Stimulated activated memory B cell treated with anti-CD40 and anti-IgM and Interleukin-4, amounts not matched to agents 10 μg/mL and 1 μg/mL and 100 μg/mL, for 72 hours (primary cell): ENCODE measurements around the gene SP3.

Experiments used
- ATAC-seq: fragments of 150-1000 bp; cut with Tn5 transposase; 2 replicates; pipeline ENCODE4 v1.10.0; 2021
- H3K27ac Mint-ChIP-seq: one replicate; pipeline ENCODE4 v1.8.0; 2022; ENCODE audit warnings: mild to moderate bottlenecking, mixed read lengths
- H3K27me3 Mint-ChIP-seq: one replicate; pipeline ENCODE4 v1.8.0; 2022; ENCODE audit warnings: mixed read lengths
- H3K36me3 Mint-ChIP-seq: one replicate; pipeline ENCODE4 v1.8.0; 2022; ENCODE audit warnings: mixed read lengths
- H3K4me1 Mint-ChIP-seq: one replicate; pipeline ENCODE4 v1.8.0; 2022; ENCODE audit warnings: mixed read lengths
- H3K4me3 Mint-ChIP-seq: one replicate; pipeline ENCODE4 v1.8.0; 2022; ENCODE audit warnings: mild to moderate bottlenecking, moderate library complexity, mixed read lengths
- H3K9me3 Mint-ChIP-seq: one replicate; pipeline ENCODE4 v1.8.0; 2022; ENCODE audit warnings: mixed read lengths

SP3 gene

DNA sequence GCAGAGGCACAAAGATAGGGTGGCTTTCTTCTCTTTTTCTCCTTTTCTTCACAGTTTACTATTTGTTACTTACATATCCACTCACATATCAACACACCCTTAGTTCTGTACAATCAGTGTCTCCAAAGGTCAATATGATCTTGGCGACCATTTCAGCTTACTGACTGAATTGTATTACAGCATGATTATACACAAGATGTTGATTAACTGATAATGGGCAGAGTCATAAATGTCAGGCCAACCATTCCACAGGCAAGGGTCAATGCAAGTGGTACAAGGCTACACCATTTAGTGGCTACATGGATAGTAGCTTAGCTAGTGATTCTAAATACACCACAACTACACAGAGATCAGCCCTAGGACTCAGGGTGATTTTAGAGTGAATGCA, 20.4 kb upstream of the SP3 start:
- Mint-ChIP-seq H3K27ac (no peak overlapping the region), H3K27me3 (no peaks in the 10 kb centered on the region), H3K4me3 (no peak overlapping the region), H3K4me1 (peaks cover 12% of the 10 kb centered on the region), H3K9me3 (no peaks in the 10 kb centered on the region), H3K36me3 (no peaks in the 10 kb centered on the region)
- ATAC-seq = no peak

DNA sequence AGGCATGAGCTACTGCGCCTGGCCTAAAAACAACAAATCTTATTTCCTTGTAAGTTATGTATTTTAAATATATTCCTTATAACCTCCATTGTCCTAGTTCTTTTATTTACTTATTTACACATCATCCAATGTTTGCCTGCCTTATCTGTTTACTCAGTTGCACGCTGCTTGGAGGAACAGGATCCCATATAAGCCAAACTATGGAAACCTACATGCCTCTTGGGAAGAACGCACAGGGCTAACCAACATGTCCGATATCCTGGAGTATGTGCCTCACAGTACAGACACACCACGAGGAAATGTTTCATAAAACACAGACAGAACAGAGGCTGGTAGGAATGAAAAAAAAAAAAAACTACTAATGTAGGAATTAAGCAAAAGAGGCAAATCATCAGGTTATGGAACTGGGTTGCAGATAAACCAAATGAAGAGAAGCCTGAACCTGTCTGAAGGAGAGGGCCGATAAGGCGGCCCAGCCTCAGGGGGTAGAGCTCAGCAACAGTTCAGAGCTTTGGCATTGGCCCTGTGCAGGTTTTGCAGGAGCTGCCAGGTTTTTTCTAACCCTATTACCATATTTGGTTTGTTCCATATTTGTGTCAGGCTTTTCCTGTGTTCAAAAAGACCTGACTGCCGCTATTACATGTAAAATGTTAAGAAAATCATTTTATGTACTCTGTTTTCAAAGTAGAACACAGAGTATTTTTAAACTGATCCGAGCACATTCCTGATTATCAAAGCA, 19.9 kb upstream of the SP3 start:
- no peaks in the 10 kb centered on the region for H3K36me3 Mint-ChIP-seq
- no peaks in the 10 kb centered on the region for H3K9me3 Mint-ChIP-seq
- peaks cover 6% of the 10 kb centered on the region for H3K4me1 Mint-ChIP-seq
- no peak for ATAC-seq
- H3K4me3 Mint-ChIP-seq = no peak overlapping the region
- H3K27ac Mint-ChIP-seq = no peak overlapping the region
- H3K27me3 Mint-ChIP-seq = no peaks in the 10 kb centered on the region

DNA sequence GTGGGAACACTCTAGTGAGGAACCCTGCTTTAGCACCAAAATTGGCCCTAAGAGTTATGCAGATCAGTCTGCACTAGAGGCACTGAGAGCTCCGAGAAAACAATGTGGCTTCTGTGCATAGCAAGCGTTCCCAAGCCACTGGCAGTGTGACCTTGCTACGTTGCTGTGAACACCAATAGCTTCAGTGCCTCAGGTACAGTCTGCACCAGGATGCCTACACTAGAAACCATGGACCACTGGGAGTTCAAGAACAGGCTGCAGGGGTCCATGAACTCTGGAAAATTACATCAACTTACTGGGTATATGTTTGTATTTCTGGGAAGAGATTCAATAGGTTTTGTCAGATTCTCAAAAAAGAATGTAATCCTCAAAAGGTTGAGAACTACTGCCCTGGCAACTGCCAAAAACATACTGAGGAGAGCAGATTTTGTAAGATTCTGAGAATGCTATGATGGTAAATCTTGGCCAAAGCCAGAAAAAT, 18.3 kb upstream of the SP3 start:
- ATAC-seq = no peak
- H3K4me3 Mint-ChIP-seq = no peak overlapping the region
- H3K9me3 Mint-ChIP-seq = no peaks in the 10 kb centered on the region
- no peaks in the 10 kb centered on the region for H3K27me3 Mint-ChIP-seq
- H3K36me3 Mint-ChIP-seq = no peaks in the 10 kb centered on the region
- H3K4me1 Mint-ChIP-seq = no peaks in the 10 kb centered on the region
- no peak overlapping the region for H3K27ac Mint-ChIP-seq

- H3K27me3 Mint-ChIP-seq = no peaks in the 10 kb centered on the region
- no peak overlapping the region for H3K4me3 Mint-ChIP-seq
- H3K9me3 Mint-ChIP-seq = no peaks in the 10 kb centered on the region
- ATAC-seq = no peak
- no peaks in the 10 kb centered on the region for H3K4me1 Mint-ChIP-seq
- H3K36me3 Mint-ChIP-seq = no peaks in the 10 kb centered on the region
- no peak overlapping the region for H3K27ac Mint-ChIP-seq
Measured at GRCh38 chr2:173982918-173983317, 17.7 kb upstream of the SP3 start.

DNA sequence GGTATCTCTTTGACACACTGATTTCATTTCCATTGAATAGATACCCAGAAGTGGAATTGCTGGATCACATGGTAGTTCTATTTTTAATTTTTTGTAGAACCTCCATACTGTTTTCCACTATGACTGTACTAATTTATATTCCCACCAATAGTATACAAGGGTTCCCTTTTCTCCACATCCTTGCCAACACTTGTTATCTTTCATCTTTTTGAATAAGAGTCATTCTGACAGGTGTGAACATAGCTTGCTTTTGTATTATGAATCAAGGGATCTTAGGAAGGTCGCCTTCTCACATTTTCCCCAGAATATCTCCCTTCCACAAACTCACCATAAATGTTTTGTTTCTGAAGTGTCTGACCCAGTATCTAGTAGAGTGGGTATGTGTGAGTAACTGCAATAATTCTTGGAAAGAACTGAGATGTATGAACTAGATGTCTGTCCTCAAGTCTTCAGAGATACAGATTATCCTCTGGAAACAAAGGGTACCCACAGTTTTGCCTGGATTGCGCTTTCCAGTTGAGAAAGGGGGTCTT, 17.1 kb upstream of the SP3 start:
- no peaks in the 10 kb centered on the region for H3K27me3 Mint-ChIP-seq
- H3K4me3 Mint-ChIP-seq = no peak overlapping the region
- no peak for ATAC-seq
- H3K4me1 Mint-ChIP-seq = no peaks in the 10 kb centered on the region
- H3K36me3 Mint-ChIP-seq = no peaks in the 10 kb centered on the region
- no peaks in the 10 kb centered on the region for H3K9me3 Mint-ChIP-seq
- no peak overlapping the region for H3K27ac Mint-ChIP-seq

GRCh38 chr2:173981520-173981919, 16.3 kb upstream of the SP3 start:
- H3K4me3 Mint-ChIP-seq = no peak overlapping the region
- no peak for ATAC-seq
- H3K27ac Mint-ChIP-seq = no peak overlapping the region
- H3K36me3 Mint-ChIP-seq = no peaks in the 10 kb centered on the region
- H3K9me3 Mint-ChIP-seq = no peaks in the 10 kb centered on the region
- H3K4me1 Mint-ChIP-seq = no peaks in the 10 kb centered on the region
- H3K27me3 Mint-ChIP-seq = no peaks in the 10 kb centered on the region

DNA sequence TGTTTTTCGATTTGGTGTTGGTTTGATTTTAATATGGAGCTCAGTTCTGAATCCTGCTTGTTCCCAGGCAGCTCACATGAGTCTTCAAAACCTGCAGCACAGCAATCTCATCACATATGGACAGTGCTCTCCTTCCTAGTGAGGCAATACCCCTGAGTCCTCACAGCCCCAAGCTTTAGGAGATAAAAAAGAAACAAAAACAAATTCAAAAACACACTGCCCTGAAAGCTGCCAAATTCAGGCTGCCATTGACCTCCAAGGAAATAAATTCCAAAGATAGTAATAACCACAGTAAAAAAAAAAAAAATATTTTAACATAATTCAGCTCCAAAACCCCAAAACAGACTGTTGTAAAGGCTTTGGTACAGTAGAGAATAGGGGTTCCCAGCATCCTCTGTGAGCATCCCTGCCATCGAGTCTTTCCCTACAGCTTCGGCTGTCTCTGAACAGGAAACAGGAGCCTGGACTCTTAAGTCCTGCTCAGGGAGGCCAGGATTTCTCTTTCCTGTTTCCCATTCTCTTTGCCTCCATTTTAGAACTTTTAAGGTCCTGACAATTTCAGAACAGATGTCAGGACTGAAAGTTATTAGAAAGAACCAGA, 14.7 kb upstream of the SP3 start:
- ATAC-seq = no peak
- H3K9me3 Mint-ChIP-seq = no peaks in the 10 kb centered on the region
- H3K36me3 Mint-ChIP-seq = no peaks in the 10 kb centered on the region
- no peak overlapping the region for H3K4me3 Mint-ChIP-seq
- no peaks in the 10 kb centered on the region for H3K4me1 Mint-ChIP-seq
- no peak overlapping the region for H3K27ac Mint-ChIP-seq
- H3K27me3 Mint-ChIP-seq = no peaks in the 10 kb centered on the region

GRCh38 chr2:173978447-173978846, 13.3 kb upstream of the SP3 start:
- H3K4me3 Mint-ChIP-seq = no peak overlapping the region
- H3K36me3 Mint-ChIP-seq = no peaks in the 10 kb centered on the region
- no peak overlapping the region for H3K27ac Mint-ChIP-seq
- no peaks in the 10 kb centered on the region for H3K9me3 Mint-ChIP-seq
- no peaks in the 10 kb centered on the region for H3K4me1 Mint-ChIP-seq
- no peaks in the 10 kb centered on the region for H3K27me3 Mint-ChIP-seq
- ATAC-seq = no peak

- H3K9me3 Mint-ChIP-seq = no peaks in the 10 kb centered on the region
- H3K36me3 Mint-ChIP-seq = peaks cover 6% of the 10 kb centered on the region
- H3K4me3 Mint-ChIP-seq = no peak overlapping the region
- H3K27ac Mint-ChIP-seq = no peak overlapping the region
- H3K27me3 Mint-ChIP-seq = no peaks in the 10 kb centered on the region
- peaks cover 13% of the 10 kb centered on the region for H3K4me1 Mint-ChIP-seq
- ATAC-seq = no peak
Measured at GRCh38 chr2:173972636-173973035, 7.5 kb upstream of the SP3 start.

DNA sequence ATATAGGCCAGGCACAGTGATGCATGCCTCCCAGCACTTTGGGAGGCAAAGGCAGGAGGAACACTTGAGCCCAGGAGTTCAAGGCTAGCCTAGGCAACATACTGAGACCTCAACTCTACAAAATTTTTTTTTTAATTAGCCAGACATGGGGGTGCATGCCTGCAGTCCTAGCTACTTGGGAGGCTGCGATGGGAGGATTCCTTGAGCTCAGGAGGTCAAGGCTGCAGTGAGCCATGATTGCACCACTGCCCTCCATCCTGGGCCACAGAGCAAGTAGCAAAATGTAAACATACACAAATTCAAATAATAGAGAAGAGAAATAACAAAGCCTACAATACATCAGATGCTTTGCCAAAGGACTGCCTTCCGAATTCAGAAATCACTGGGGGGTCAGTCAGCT, 7.0 kb upstream of the SP3 start:
- Mint-ChIP-seq H3K4me1 (peaks cover 13% of the 10 kb centered on the region), H3K27me3 (no peaks in the 10 kb centered on the region), H3K36me3 (peaks cover 6% of the 10 kb centered on the region), H3K27ac (no peak overlapping the region), H3K4me3 (no peak overlapping the region), H3K9me3 (no peaks in the 10 kb centered on the region)
- no peak for ATAC-seq

DNA sequence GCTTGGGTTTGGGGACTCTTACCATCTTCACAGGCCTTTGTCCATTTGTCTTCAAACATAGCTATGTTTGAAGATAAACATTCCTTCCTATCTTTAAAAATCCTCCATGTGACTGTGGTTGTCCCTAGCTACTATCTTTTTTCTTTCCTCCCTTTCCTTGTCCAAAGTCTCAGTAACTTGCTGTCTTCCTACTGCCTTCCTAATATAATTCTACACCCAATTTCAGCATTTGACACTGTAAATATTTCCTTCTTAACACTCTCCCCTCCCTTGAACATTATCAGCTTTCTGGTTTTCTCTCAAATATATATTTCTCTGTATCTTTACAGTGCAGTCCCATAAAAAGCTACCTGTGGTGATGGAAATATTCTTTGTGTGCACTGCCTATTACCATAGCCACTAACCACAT, 5.3 kb upstream of the SP3 start:
- Mint-ChIP-seq H3K9me3 (no peaks in the 10 kb centered on the region), H3K27ac (no peak overlapping the region), H3K36me3 (peaks cover 6% of the 10 kb centered on the region), H3K27me3 (no peaks in the 10 kb centered on the region), H3K4me1 (peaks cover 26% of the 10 kb centered on the region), H3K4me3 (no peak overlapping the region)
- ATAC-seq = no peak

DNA sequence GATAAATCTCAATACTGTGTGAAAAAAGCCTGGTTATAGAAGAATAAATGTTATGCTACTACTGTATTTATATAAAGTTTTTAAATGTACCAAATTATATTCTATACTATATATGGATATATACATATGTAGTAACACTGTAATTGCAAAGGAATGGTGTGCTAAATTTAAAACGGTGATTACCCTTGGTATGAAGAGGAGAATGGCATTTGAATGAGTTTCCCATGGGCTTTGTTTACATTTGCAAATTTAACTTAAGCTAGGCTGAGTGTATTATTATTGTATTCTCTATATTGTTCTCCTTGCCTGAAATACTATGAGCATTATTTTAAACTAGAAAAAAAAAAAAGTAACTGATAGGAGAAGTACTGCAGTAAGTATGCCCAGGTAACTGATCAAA, 4.7 kb upstream of the SP3 start:
- no peak for ATAC-seq

GRCh38 chr2:173968551-173968950, 3.4 kb upstream of the SP3 start:
- no peak overlapping the region for H3K27ac Mint-ChIP-seq
- peaks cover 6% of the 10 kb centered on the region for H3K36me3 Mint-ChIP-seq
- H3K4me3 Mint-ChIP-seq = no peak overlapping the region
- ATAC-seq = no peak
- H3K4me1 Mint-ChIP-seq = peaks cover 26% of the 10 kb centered on the region
- no peaks in the 10 kb centered on the region for H3K9me3 Mint-ChIP-seq
- no peaks in the 10 kb centered on the region for H3K27me3 Mint-ChIP-seq

More for the DNA sequence above, 4.7 kb upstream of the SP3 start:
- Mint-ChIP-seq H3K4me1 (peaks cover 26% of the 10 kb centered on the region), H3K36me3 (peaks cover 6% of the 10 kb centered on the region), H3K27ac (no peak overlapping the region), H3K9me3 (no peaks in the 10 kb centered on the region), H3K27me3 (no peaks in the 10 kb centered on the region), H3K4me3 (no peak overlapping the region)

DNA sequence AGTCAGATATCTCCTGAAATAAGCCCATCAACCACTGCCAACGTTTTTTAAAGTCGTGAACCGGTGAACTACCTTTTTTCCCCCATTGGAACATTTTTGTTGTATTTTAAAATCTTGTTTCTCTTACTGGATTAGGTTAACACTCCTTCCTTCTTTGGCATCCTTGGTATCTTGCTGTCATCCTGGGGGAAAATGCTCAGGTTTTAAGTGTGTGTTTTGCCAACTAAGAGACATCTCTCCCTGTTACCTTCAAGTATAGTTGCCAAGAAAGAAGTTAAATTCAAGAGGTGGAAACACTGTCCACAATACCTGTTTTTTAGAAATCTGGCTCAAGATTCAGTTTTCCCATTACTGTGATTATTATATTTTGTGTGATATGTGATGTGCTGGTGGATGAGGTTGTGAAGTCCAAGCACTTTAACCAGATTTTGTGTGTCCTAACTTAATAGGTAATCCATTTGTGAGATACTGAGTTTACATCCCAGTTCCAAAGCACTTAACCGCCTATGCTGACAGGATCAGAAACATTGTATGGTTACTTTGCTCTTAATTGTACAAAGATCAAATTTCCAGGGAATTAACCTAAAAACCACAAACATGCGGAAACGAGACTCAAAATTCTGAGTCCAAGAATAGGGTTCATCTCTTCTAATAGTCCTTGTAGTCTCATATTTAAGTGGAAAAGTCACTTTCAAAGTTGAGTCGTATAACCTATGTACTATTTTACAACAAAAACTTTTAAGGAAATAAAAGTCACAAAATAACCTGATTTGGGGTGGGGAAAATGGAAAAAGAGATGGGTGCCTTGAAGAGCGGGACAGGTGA, 1.3 kb upstream of the SP3 start:
- H3K4me3 Mint-ChIP-seq = peak overlapping the region; percentile 93
- H3K27ac Mint-ChIP-seq = peak overlapping the region; percentile 99
- H3K4me1 Mint-ChIP-seq = peaks cover 38% of the 10 kb centered on the region
- ATAC-seq = no peak
- peaks cover 22% of the 10 kb centered on the region for H3K36me3 Mint-ChIP-seq
- H3K9me3 Mint-ChIP-seq = no peaks in the 10 kb centered on the region
- H3K27me3 Mint-ChIP-seq = no peaks in the 10 kb centered on the region

DNA sequence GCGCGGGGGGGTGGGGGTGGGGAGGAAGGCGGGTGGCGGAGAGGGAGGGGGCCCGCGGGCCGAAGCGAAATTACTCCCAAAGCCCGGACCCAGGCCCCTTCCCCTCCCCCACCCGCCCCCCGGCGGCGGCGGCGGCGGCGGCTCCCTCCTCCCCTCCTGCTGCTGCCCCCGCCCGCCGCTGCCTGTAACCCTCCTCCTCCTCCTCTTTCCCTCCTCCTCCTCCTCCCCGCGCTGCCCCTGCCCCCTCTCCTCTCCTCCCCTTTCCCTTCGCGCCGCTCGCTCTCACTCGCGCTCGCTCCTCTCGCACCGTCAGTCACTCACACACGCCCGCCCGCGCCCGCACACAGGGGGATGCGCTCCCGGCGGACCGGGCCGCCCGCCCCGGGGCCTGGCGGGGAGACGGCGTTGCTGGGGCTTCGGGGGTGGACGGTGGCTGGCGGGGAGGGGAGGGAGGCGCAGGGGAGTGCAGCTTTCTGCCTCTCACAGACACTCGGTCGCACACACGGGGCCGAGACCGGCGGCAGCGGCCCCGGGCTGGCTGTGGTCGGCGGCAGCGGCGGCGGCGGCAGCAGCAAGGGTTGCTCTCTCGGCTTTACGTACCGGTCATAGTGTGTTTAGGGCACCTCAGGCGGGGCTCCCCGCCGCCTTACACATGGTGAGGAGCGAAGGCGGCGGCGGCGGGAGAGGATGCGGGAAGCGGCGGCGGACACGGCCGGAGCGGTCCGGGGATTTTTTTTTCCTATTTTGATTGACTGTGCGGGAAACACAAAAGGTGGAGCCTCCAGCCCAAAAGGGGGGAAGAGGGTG, 405 bp downstream of the SP3 start:
- peaks cover 36% of the 10 kb centered on the region for H3K36me3 Mint-ChIP-seq
- H3K4me1 Mint-ChIP-seq = peaks cover 43% of the 10 kb centered on the region
- ATAC-seq = peak; percentile 60
- no peaks in the 10 kb centered on the region for H3K9me3 Mint-ChIP-seq
- peak overlapping the region; percentile 99 for H3K27ac Mint-ChIP-seq
- H3K27me3 Mint-ChIP-seq = no peaks in the 10 kb centered on the region
- H3K4me3 Mint-ChIP-seq = peak overlapping the region; percentile 93
